ENCODE results near the gene SIRT5. TPM values are rescaled to one million over a fixed set of nuclear protein-coding genes. Genes with fewer than 3 reads are reported as not detected.

SIRT5 gene
- total RNA-seq, 2 donors from 2014 or later: 12.1 to 19.0 TPM

GRCh38 chr6:13630499-13630898 lies 56.1 kb downstream of the SIRT5 start:
- no peak overlapping the region for H3K4me3 ChIP-seq (ENCODE audit: low read length)
- no peak overlapping the region for H3K27ac ChIP-seq (ENCODE audit: low read depth, low read length)
- Mint-ChIP-seq H3K9me3 (no peaks in the 10 kb centered on the region), H3K36me3 (ENCODE audit: low read depth) (peaks cover 41% of the 10 kb centered on the region), H3K4me3 (no peak overlapping the region), H3K4me1 (peaks cover 8% of the 10 kb centered on the region), H3K27me3 (ENCODE audit: insufficient read depth) (no peaks in the 10 kb centered on the region), H3K27ac (no peak overlapping the region)
- H3K9ac ChIP-seq (ENCODE audit: extremely low read depth, low read length, poor library complexity, severe bottlenecking): no peak overlapping the region
- no peak for TF ChIP-seq CTCF (conservative IDR thresholded peaks at IDR 0.05)
- 94 to 100% methylated on average over 1 of the region's 1 CpG for WGBS, 2 experiments (ENCODE audit: insufficient coverage in 1 of 2, insufficient read length in 1 of 2)
- no peak for DNase-seq
- H3K36me3 ChIP-seq (ENCODE audit: control insufficient read depth, insufficient read depth, low read length): peaks cover 78% of the 10 kb centered on the region
- no peaks in the 10 kb centered on the region for H3K4me1 ChIP-seq (ENCODE audit: control insufficient read depth, insufficient read depth, low read length)
- H3K9me3 ChIP-seq (ENCODE audit: control insufficient read depth, low read length): no peaks in the 10 kb centered on the region
- H3K27me3 ChIP-seq (ENCODE audit: control insufficient read depth, insufficient read depth, low read length, poor library complexity, severe bottlenecking): no peaks in the 10 kb centered on the region

DNA sequence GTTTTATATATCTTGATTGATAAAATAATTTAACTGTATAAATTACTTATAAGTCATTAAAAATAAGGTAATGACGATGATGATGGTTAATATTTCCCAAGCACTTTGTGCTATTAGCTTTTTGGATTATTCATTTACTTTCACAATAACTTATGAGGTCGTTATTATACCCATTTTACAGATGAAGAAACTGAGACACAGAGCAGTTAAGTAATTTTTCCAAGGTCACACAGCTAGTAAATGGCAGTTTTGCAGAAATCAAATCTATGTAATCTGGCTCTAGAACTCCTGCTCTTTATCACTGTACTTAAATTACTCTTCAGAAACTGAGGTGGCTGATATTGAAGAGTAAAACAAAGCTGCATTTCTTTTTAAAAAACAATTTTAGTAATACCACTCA lies 58.9 kb downstream of the SIRT5 start:
- Histone ChIP-seq H3K27me3 (ENCODE audit: control insufficient read depth, insufficient read depth, low read length, poor library complexity, severe bottlenecking) (no peaks in the 10 kb centered on the region), H3K36me3 (ENCODE audit: control insufficient read depth, insufficient read depth, low read length) (peaks cover 66% of the 10 kb centered on the region), H3K4me1 (ENCODE audit: control insufficient read depth, insufficient read depth, low read length) (no peaks in the 10 kb centered on the region), H3K27ac (ENCODE audit: low read depth, low read length) (no peak overlapping the region), H3K4me3 (ENCODE audit: low read length) (no peak overlapping the region), H3K9me3 (ENCODE audit: control insufficient read depth, low read length) (no peaks in the 10 kb centered on the region), H3K9ac (ENCODE audit: extremely low read depth, low read length, poor library complexity, severe bottlenecking) (no peak overlapping the region)
- WGBS, 2 experiments (ENCODE audit: insufficient coverage in 1 of 2, insufficient read length in 1 of 2): 89 to 100% methylated on average over 1 to 2 of the region's 2 CpGs
- no peak for DNase-seq
- H3K4me3 Mint-ChIP-seq: no peak overlapping the region
- no peaks in the 10 kb centered on the region for H3K9me3 Mint-ChIP-seq
- H3K4me1 Mint-ChIP-seq: peaks cover 27% of the 10 kb centered on the region
- peaks cover 45% of the 10 kb centered on the region for H3K36me3 Mint-ChIP-seq (ENCODE audit: low read depth)
- TF ChIP-seq CTCF (conservative IDR thresholded peaks at IDR 0.05): no peak
- no peaks in the 10 kb centered on the region for H3K27me3 Mint-ChIP-seq (ENCODE audit: insufficient read depth)
- H3K27ac Mint-ChIP-seq: no peak overlapping the region

GRCh38 chr6:13635948-13636658 lies 61.7 kb downstream of the SIRT5 start:
- Mint-ChIP-seq H3K4me1 (peaks cover 19% of the 10 kb centered on the region), H3K27ac (peak overlapping the region; percentile 23), H3K27me3 (ENCODE audit: insufficient read depth) (no peaks in the 10 kb centered on the region), H3K9me3 (no peaks in the 10 kb centered on the region), H3K4me3 (no peak overlapping the region), H3K36me3 (ENCODE audit: low read depth) (peaks cover 40% of the 10 kb centered on the region)
- H3K9ac ChIP-seq (ENCODE audit: extremely low read depth, low read length, poor library complexity, severe bottlenecking): no peak overlapping the region
- WGBS, 2 experiments (ENCODE audit: insufficient coverage in 1 of 2, insufficient read length in 1 of 2): 70 to 82% methylated on average over 2 to 4 of the region's 4 CpGs
- DNase-seq: no peak
- H3K27me3 ChIP-seq (ENCODE audit: control insufficient read depth, insufficient read depth, low read length, poor library complexity, severe bottlenecking): no peaks in the 10 kb centered on the region
- peaks cover 68% of the 10 kb centered on the region for H3K36me3 ChIP-seq (ENCODE audit: control insufficient read depth, insufficient read depth, low read length)
- TF ChIP-seq CTCF (conservative IDR thresholded peaks at IDR 0.05): no peak
- H3K9me3 ChIP-seq (ENCODE audit: control insufficient read depth, low read length): no peaks in the 10 kb centered on the region
- H3K4me3 ChIP-seq (ENCODE audit: low read length): no peak overlapping the region
- H3K27ac ChIP-seq (ENCODE audit: low read depth, low read length): no peak overlapping the region
- H3K4me1 ChIP-seq (ENCODE audit: control insufficient read depth, insufficient read depth, low read length): no peaks in the 10 kb centered on the region
